Spleen (tissue), 11 donors: ENCODE data around the gene PTPRN2. TPM values are rescaled to one million over a fixed set of nuclear protein-coding genes. Genes with fewer than 3 reads are reported as not detected.
"Not testable (repeated sequence)": the region's sequence is repeated elsewhere in the genome, so short reads cannot be mapped to it uniquely, and the experiment has no call there.

Experiments
- DNase-seq: peaks from one replicate; pipeline ENCODE4 v3.0.0-alpha.2; 2020
- H3K27ac ChIP-seq, 8 donors: fragments of 200-600 bp; sonication (generic) in 7 of 8; 1 replicate in 4 of 8; 2 replicates in 4 of 8; pipeline versions ENCODE4 v1.5.0 to v1.8.0; 2016 to 2021; ENCODE audit warnings: inconsistent platforms in 4 of 8, mild to moderate bottlenecking in 4 of 8, moderate library complexity in 1 of 8
- H3K27me3 ChIP-seq, 7 donors: fragments of 200-600 bp; sonication (generic) in 6 of 7; replicated peaks in 1 of 7; 1 replicate in 4 of 7; 2 replicates in 3 of 7; pipeline versions ENCODE4 v1.5.0 to v1.8.0; 2016 to 2021; ENCODE audit warnings: inconsistent platforms in 3 of 7, mild to moderate bottlenecking in 1 of 7
- H3K36me3 ChIP-seq, 6 donors: fragments of 200-600 bp; sonication (generic) in 5 of 6; 1 replicate in 4 of 6; 2 replicates in 2 of 6; pipeline versions ENCODE4 v1.5.0 to v1.8.0; 2016 to 2021; ENCODE audit warnings: inconsistent platforms in 2 of 6
- H3K4me1 ChIP-seq, 6 donors: fragments of 200-600 bp; sonication (generic) in 5 of 6; 1 replicate in 3 of 6; 2 replicates in 3 of 6; pipeline versions ENCODE4 v1.5.0 to v1.8.0; 2016 to 2021; ENCODE audit warnings: inconsistent platforms in 3 of 6
- H3K4me3 ChIP-seq, 8 donors: fragments of 200-600 bp; sonication (generic) in 7 of 8; 1 replicate in 4 of 8; 2 replicates in 4 of 8; pipeline versions ENCODE4 v1.5.0 to v1.8.0; 2016 to 2021; ENCODE audit warnings: inconsistent platforms in 4 of 8, mild to moderate bottlenecking in 4 of 8, moderate library complexity in 2 of 8
- H3K9me3 ChIP-seq, 8 donors: fragments of 200-600 bp; sonication (generic) in 7 of 8; 1 replicate in 4 of 8; 2 replicates in 4 of 8; pipeline versions ENCODE4 v1.5.0 to v1.8.0; 2016 to 2021; ENCODE audit warnings: inconsistent platforms in 4 of 8
- POLR2A ChIP-seq, 3 donors: fragments of 450-650 bp; IDR thresholded peaks; one replicate each; pipeline ENCODE4 v1.5.1; 2017; ENCODE audit warnings: antibody characterized with exemption in 3 of 3, mild to moderate bottlenecking in 1 of 3
- POLR2AphosphoS5 ChIP-seq, 3 donors: sonication (generic); formaldehyde crosslinking; IDR thresholded peaks; one replicate each; pipeline ENCODE4 v1.5.1; 2017; ENCODE audit warnings: antibody characterized with exemption in 3 of 3
- WGBS, 5 donors: extraction: QIAGEN DNeasy Blood & Tissue Kit in 3 of 5; methylation state at CpG; one replicate each; pipeline versions ENCODE4 v1.1.5 to v1.1.7; 2013 to 2018; 5-methylcytosine and 5-hydroxymethylcytosine counted together
- intact Hi-C: fragments of 100-400 bp; cut with DNase I; formaldehyde crosslinking; loops from one replicate; pipeline ENCODE4 v1.15.0; 2023; ENCODE audit warnings: low total_unique reads
- polyA plus RNA-seq, 3 donors: library from polyadenylated mRNA; stranded (reverse); fragments of 200-250 nt; gene quantifications; one replicate each; pipeline ENCODE4 v1.2.1, GENCODE V29; 2013
- total RNA-seq, 7 donors: library from RNA; depleted of rRNA in 3 of 7; stranded (reverse); fragments of >200 nt in 3 of 7; fragmentation: NEBNext Ultra II Directional in 4 of 7; extraction: Animal tissue kit (Norgen Biotek cat#: 25700) in 4 of 7; gene quantifications; one replicate each; pipeline versions ENCODE4 v1.1.0 to v1.2.1, GENCODE V29; 2016 to 2021
- TF ChIP-seq, protein P1 (sequence below), 11 experiments: fragments of 200-600 bp in 7 of 11; fragments of 450-650 bp in 4 of 11; sonication (generic) in 4 of 11; IDR thresholded peaks in 8 of 11; conservative IDR thresholded peaks in 3 of 11; 1 replicate in 7 of 11; 2 replicates in 4 of 11; pipeline versions ENCODE4 v1.4.0 to v1.8.0; 2016 to 2021; ENCODE audit warnings: antibody characterized with exemption in 11 of 11, inconsistent platforms in 4 of 11, mild to moderate bottlenecking in 1 of 11
- donor health status: healthy with polysubstance abuse.
- donor health status: DM: no; HTN: no; CAD: no; lungs with moderate emphysema.
- donor health status: DM: no; HTN: no; CAD: no.
- donor health status: Bipolar disorder and iron deficiency.
- donor health status: healthy.
- donor health status: DM: no; HTN: no; CAD: no.
- donor health status: DM: yes; HTN: yes; CAD: no.

PTPRN2 gene
- total and polyA plus RNA-seq, 10 donors, result 7.0 to 22.8 (median 16.8) TPM

DNA sequence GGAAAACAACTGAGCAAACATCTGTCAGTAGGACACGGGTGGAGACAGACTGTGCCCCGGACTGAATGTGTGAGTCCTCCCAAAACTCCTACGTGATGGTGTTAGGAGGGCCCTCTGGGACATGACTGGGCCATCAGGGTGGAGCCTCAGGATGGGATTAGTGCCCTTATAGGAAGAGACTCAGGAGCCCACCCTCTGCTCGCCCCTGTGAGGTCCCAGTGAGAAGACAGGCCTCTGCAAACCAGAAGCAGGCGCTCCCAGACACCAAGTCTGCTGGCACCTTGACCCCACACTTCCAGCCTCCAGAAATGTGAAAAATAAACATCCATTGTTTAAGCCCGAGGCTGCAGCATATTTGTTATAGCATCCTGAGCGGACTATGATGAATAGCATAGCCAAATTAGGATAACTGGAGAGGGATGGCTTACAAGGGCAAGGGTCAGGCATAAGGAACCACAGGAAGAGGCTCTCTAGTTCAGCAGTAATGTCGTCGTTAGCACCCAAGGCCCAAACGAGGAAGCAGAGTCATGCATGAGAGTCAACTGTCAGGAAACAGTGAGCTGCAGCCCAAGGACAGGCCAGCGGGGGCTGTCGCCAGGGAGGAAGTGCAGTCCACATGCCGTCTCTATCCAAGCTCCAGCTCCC, 50.6 kb downstream of the PTPRN2 start:
- WGBS, 5 donors, result 34 to 53% (median 42%) methylated on average over 11 to 13 of the region's 13 CpGs
- DNase-seq, result no peak
- intact Hi-C loops, result no loop called here

DNA sequence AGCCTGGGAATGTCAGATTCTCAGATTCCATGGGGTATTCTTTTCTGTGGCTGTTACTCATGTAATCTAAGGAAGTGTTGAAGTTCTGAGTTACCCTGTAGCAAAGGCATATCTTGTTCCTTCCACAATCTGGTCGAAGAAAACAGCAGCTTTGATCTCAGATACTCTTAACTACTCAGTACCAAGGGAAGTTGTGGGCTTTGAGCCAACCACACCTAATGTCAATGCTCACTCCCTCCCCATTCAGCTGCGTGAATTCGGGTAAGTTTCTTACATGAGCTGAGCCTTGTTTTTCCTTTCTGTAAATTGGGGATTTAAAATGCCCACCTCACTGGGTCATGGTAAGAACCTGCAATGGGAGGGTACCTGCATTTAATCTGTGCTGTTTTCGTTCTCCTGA, 52.5 kb downstream of the PTPRN2 start:
- peaks cover 0 to 19% (median 0%) of the 10 kb centered on the region in 6 donors for H3K4me1 ChIP-seq
- intact Hi-C loops, result no loop called here
- H3K9me3 ChIP-seq, result no peaks in the 10 kb centered on the region
- DNase-seq, result no peak
- no peak overlapping the region for H3K27ac ChIP-seq
- TF ChIP-seq, protein P1, sequence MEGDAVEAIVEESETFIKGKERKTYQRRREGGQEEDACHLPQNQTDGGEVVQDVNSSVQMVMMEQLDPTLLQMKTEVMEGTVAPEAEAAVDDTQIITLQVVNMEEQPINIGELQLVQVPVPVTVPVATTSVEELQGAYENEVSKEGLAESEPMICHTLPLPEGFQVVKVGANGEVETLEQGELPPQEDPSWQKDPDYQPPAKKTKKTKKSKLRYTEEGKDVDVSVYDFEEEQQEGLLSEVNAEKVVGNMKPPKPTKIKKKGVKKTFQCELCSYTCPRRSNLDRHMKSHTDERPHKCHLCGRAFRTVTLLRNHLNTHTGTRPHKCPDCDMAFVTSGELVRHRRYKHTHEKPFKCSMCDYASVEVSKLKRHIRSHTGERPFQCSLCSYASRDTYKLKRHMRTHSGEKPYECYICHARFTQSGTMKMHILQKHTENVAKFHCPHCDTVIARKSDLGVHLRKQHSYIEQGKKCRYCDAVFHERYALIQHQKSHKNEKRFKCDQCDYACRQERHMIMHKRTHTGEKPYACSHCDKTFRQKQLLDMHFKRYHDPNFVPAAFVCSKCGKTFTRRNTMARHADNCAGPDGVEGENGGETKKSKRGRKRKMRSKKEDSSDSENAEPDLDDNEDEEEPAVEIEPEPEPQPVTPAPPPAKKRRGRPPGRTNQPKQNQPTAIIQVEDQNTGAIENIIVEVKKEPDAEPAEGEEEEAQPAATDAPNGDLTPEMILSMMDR (IDR thresholded peaks at IDR 0.05 in 8 of 11, conservative IDR thresholded peaks at IDR 0.05 in 3 of 11), result no peak
- TF ChIP-seq POLR2AphosphoS5 (IDR thresholded peaks at IDR 0.05) (no peak), POLR2A (IDR thresholded peaks at IDR 0.05) (no peak)
- H3K27me3 ChIP-seq, result no peaks in the 10 kb centered on the region
- H3K4me3 ChIP-seq, result no peak overlapping the region
- H3K36me3 ChIP-seq, result no peaks in the 10 kb centered on the region
- WGBS, 5 donors, result 78 to 81% (median 78%) methylated on average over 4 of the region's 4 CpGs

More for the DNA sequence above, 50.6 kb downstream of the PTPRN2 start:
- H3K27me3 ChIP-seq, result no peaks in the 10 kb centered on the region
- H3K9me3 ChIP-seq, result no peaks in the 10 kb centered on the region
- H3K4me3 ChIP-seq, result peak overlapping the region in 2 of 8 donors; percentile 10 to 23
- no peaks in the 10 kb centered on the region for H3K36me3 ChIP-seq
- H3K27ac ChIP-seq, result peak overlapping the region in 7 of 8 donors; percentile 32 to 63 (median 56)
- H3K4me1 ChIP-seq, result peaks cover 0 to 31% (median 6%) of the 10 kb centered on the region in 6 donors
- TF ChIP-seq POLR2A (IDR thresholded peaks at IDR 0.05) (no peak), POLR2AphosphoS5 (IDR thresholded peaks at IDR 0.05) (peak in 2 of 3 donors; percentile 77 to 78)

DNA sequence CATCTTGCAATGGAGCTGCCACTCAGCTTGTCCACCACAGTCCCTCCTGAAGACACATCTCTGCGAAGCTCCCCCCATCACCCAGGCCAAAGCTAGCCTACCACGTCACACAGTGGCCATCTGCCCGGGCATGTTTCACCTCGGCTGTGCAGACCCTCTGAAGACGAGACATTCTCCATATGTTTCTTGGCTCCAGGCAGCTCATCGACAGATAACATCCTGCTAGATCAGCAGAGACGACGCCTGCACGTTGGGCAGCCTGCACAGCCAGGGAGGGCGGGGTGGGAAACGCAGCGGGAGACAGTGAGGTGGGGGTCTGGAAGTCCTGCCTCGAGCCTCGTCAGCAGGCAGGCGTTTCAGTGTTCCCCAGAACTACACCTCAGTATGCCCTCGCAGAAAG, 53.0 kb downstream of the PTPRN2 start:
- Histone ChIP-seq H3K27ac (no peak overlapping the region), H3K36me3 (no peaks in the 10 kb centered on the region), H3K27me3 (no peaks in the 10 kb centered on the region), H3K9me3 (no peaks in the 10 kb centered on the region), H3K4me1 (peaks cover 0 to 19% (median 0%) of the 10 kb centered on the region in 6 donors), H3K4me3 (no peak overlapping the region)
- TF ChIP-seq POLR2AphosphoS5 (IDR thresholded peaks at IDR 0.05) (no peak), POLR2A (IDR thresholded peaks at IDR 0.05) (no peak)
- TF ChIP-seq, protein P1 (IDR thresholded peaks at IDR 0.05 in 8 of 11, conservative IDR thresholded peaks at IDR 0.05 in 3 of 11), result no peak
- intact Hi-C loops, result no loop called here
- 71 to 86% (median 81%) methylated on average over 16 of the region's 16 CpGs for WGBS, 5 donors
- no peak for DNase-seq

DNA sequence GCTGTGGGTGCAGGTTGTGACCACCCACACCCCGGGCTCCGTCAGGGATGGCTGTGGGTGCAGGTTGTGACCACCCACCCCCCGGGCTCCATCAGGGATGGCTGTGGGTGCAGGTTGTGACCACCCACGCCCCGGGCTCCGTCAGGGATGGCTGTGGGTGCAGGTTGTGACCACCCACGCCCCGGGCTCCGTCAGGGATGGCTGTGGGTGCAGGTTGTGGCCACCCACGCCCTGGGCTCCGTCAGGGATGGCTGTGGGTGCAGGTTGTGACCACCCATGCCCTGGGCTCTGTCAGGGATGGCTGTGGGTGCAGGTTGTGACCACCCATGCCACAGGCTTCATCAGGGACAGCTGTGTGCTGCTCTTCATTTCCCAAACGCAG, 53.5 kb downstream of the PTPRN2 start:
- H3K4me1 ChIP-seq, result peaks cover 0 to 19% (median 0%) of the 10 kb centered on the region in 6 donors
- intact Hi-C loops, DNase-seq, H3K27ac ChIP-seq, H3K4me3 ChIP-seq, H3K36me3 ChIP-seq, H3K9me3 ChIP-seq, H3K27me3 ChIP-seq: not testable (repeated sequence)
- WGBS, 5 donors, result 78 to 92% (median 88%) methylated on average over 4 to 12 of the region's 12 CpGs

DNA sequence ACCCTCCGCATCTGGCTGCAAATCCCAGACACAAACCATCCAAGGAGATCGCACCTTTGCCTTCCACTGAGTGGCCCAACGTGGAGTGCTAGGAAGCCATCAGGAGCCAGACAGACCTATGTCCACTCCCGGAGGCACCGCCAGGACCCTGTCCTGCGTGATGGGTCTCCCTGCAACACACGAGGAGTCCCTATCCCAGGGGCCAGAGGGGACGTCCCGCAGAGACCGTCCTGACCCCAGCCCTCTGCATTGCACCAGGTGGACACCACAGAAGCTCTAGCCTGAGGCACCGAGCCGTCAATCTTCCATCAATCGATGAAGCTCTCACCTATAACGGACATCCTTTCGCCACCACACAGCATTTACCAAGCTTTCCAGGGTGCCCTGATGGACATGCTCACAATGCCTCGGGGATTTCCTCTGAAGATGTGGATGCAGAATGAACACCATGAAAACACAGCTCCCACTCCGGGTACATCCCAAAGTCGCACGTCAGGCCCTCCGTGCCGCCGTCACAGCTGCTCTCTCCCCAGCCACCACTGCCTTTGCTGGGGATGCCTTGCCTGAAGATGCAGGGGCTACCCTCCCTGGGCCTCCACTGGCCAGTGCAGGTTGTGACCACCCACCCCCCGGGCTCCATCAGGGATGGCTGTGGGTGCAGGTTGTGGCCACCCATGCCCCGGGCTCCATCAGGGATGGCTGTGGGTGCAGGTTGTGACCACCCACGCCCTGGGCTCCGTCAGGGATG, 54.1 kb downstream of the PTPRN2 start:
- WGBS, 5 donors, result 86 to 91% (median 89%) methylated on average over 24 to 26 of the region's 26 CpGs
- Histone ChIP-seq H3K4me3 (no peak overlapping the region), H3K4me1 (peaks cover 0 to 19% (median 0%) of the 10 kb centered on the region in 6 donors), H3K27me3 (no peaks in the 10 kb centered on the region), H3K27ac (no peak overlapping the region), H3K36me3 (no peaks in the 10 kb centered on the region), H3K9me3 (no peaks in the 10 kb centered on the region)
- intact Hi-C loops, result no loop called here
- no peak for DNase-seq
- TF ChIP-seq POLR2AphosphoS5 (IDR thresholded peaks at IDR 0.05) (no peak), POLR2A (IDR thresholded peaks at IDR 0.05) (no peak)
- TF ChIP-seq, protein P1 (IDR thresholded peaks at IDR 0.05 in 8 of 11, conservative IDR thresholded peaks at IDR 0.05 in 3 of 11), result no peak
